A673 (cell line): ENCODE measurements around the gene CCM2. TPM values are rescaled to one million over a fixed set of nuclear protein-coding genes. Genes with fewer than 3 reads are reported as not detected.

Experiments used
- BruUV-seq: library from RNA; stranded (reverse); fragments of 400-500 nt; replicated peaks from 2 replicates; lab custom pipeline; 2021; lab: Mats Ljungman, UMichigan
- CTCF ChIA-PET: fragments of 300-600 bp; sonication (Branson Sonifier 250); formaldehyde crosslinking; loops from one replicate; lab custom pipeline; 2022; ENCODE audit warnings: antibody characterized with exemption; lab: Charles Lee
- POLR2A ChIA-PET: fragments of 300-600 bp; sonication (Branson Sonifier 250); formaldehyde crosslinking; loops from one replicate; lab custom pipeline; 2022; ENCODE audit warnings: antibody characterized with exemption; ENCODE audit not compliant: low non-redundant PET; lab: Charles Lee
- DNase-seq: peaks from one replicate; pipeline ENCODE4 v3.0.0-alpha.2; 2015; ENCODE audit warnings: low spot score
- H3K27ac ChIP-seq: fragments of 200-600 bp; sonication (generic); 2 replicates; pipeline ENCODE4 v1.5.1; 2016; ENCODE audit warnings: mixed run types, low read depth, mild to moderate bottlenecking, mixed read lengths, antibody characterized with exemption, low read length; ENCODE audit not compliant: poor library complexity, severe bottlenecking
- H3K27me3 ChIP-seq: fragments of 200-600 bp; sonication (generic); replicated peaks from 2 replicates; pipeline ENCODE4 v1.6.1; 2017; ENCODE audit warnings: mixed run types, low read depth, mild to moderate bottlenecking, mixed read lengths, antibody characterized with exemption, low read length; ENCODE audit not compliant: insufficient read depth, poor library complexity
- H3K36me3 ChIP-seq: fragments of 200-600 bp; sonication (generic); 2 replicates; pipeline ENCODE4 v1.6.1; 2016; ENCODE audit warnings: mixed run types, mild to moderate bottlenecking, mixed read lengths, antibody characterized with exemption, low read length; ENCODE audit not compliant: insufficient read depth, poor library complexity, severe bottlenecking
- H3K4me1 ChIP-seq: fragments of 200-600 bp; sonication (generic); 2 replicates; pipeline ENCODE4 v1.6.1; 2017; ENCODE audit warnings: mixed run types, mild to moderate bottlenecking, mixed read lengths, antibody characterized with exemption, low read length; ENCODE audit not compliant: insufficient read depth, poor library complexity, severe bottlenecking
- H3K4me3 ChIP-seq: fragments of 200-600 bp; sonication (generic); 2 replicates; pipeline ENCODE4 v1.5.1; 2016; ENCODE audit warnings: low read depth, mixed run types, mild to moderate bottlenecking, mixed read lengths, low read length; ENCODE audit not compliant: poor library complexity, severe bottlenecking
- H3K9me3 ChIP-seq: fragments of 200-600 bp; sonication (generic); 2 replicates; pipeline ENCODE4 v1.6.1; 2016; ENCODE audit warnings: mixed run types, low read depth, mild to moderate bottlenecking, mixed read lengths, antibody characterized with exemption, low read length; ENCODE audit not compliant: poor library complexity, severe bottlenecking
- EZH2 ChIP-seq: fragments of 200-600 bp; sonication (generic); IDR thresholded peaks from 2 replicates; pipeline ENCODE4 v1.6.1; 2017; ENCODE audit warnings: borderline replicate concordance, low read depth, mild to moderate bottlenecking, mixed read lengths, antibody characterized with exemption, low read length; ENCODE audit not compliant: poor library complexity, severe bottlenecking
- intact Hi-C: fragments of 100-400 bp; cut with micrococcal nuclease; formaldehyde crosslinking; loops from one replicate; pipeline ENCODE4 v1.10.0; 2022; ENCODE audit not compliant: unreplicated experiment
- total RNA-seq: library from RNA; stranded (reverse); gene quantifications from 2 replicates; pipeline ENCODE4 v1.2.3, GENCODE V29; 2021
- TF ChIP-seq, protein P1 (sequence below): fragments of 300-800, 200-600 bp; sonication (generic); conservative IDR thresholded peaks from 2 replicates; pipeline ENCODE4 v1.5.1; 2017; ENCODE audit warnings: low read depth, mild to moderate bottlenecking, antibody characterized with exemption, low read length, moderate library complexity, mixed read lengths

The CCM2 gene
- total RNA-seq, 1 experiment from 2014 or later, result 35.2 TPM

GRCh38 chr7:44975331-44976039, 24.5 kb upstream of the CCM2 start:
- POLR2A ChIA-PET, result no interaction called here
- intact Hi-C loops, result no loop called here
- no peaks in the 10 kb centered on the region for H3K9me3 ChIP-seq
- TF ChIP-seq, protein P1, sequence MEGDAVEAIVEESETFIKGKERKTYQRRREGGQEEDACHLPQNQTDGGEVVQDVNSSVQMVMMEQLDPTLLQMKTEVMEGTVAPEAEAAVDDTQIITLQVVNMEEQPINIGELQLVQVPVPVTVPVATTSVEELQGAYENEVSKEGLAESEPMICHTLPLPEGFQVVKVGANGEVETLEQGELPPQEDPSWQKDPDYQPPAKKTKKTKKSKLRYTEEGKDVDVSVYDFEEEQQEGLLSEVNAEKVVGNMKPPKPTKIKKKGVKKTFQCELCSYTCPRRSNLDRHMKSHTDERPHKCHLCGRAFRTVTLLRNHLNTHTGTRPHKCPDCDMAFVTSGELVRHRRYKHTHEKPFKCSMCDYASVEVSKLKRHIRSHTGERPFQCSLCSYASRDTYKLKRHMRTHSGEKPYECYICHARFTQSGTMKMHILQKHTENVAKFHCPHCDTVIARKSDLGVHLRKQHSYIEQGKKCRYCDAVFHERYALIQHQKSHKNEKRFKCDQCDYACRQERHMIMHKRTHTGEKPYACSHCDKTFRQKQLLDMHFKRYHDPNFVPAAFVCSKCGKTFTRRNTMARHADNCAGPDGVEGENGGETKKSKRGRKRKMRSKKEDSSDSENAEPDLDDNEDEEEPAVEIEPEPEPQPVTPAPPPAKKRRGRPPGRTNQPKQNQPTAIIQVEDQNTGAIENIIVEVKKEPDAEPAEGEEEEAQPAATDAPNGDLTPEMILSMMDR, result no peak
- TF ChIP-seq EZH2, result no peak
- no peak overlapping the region for H3K4me3 ChIP-seq
- no peak for DNase-seq
- no TSS peak for BruUV-seq
- peaks cover 20% of the 10 kb centered on the region for H3K4me1 ChIP-seq
- H3K27ac ChIP-seq, result no peak overlapping the region
- no peaks in the 10 kb centered on the region for H3K36me3 ChIP-seq
- H3K27me3 ChIP-seq, result no peaks in the 10 kb centered on the region
- CTCF ChIA-PET, result no interaction called here

GRCh38 chr7:44976040-44976745, 23.8 kb upstream of the CCM2 start:
- intact Hi-C loops, result no loop called here
- BruUV-seq, result no TSS peak

GRCh38 chr7:44976746-44977196, 23.2 kb upstream of the CCM2 start:
- intact Hi-C loops, result no loop called here
- TF ChIP-seq EZH2, result no peak
- TF ChIP-seq, protein P1, result no peak
- Histone ChIP-seq H3K4me3 (no peak overlapping the region), H3K27me3 (no peaks in the 10 kb centered on the region), H3K9me3 (no peaks in the 10 kb centered on the region), H3K36me3 (no peaks in the 10 kb centered on the region), H3K4me1 (peaks cover 28% of the 10 kb centered on the region), H3K27ac (no peak overlapping the region)
- ChIA-PET CTCF (no interaction called here), POLR2A (no interaction called here)
- DNase-seq, result no peak
- BruUV-seq, result no TSS peak

More at GRCh38 chr7:44976040-44976745, 23.8 kb upstream of the CCM2 start:
- Histone ChIP-seq H3K4me3 (no peak overlapping the region), H3K4me1 (peaks cover 27% of the 10 kb centered on the region), H3K27me3 (no peaks in the 10 kb centered on the region), H3K36me3 (no peaks in the 10 kb centered on the region), H3K27ac (no peak overlapping the region), H3K9me3 (no peaks in the 10 kb centered on the region)
- ChIA-PET POLR2A (no interaction called here), CTCF (no interaction called here)
- TF ChIP-seq, protein P1, result no peak
- TF ChIP-seq EZH2, result no peak
- no peak for DNase-seq
